PC-3 (cell line): Measurements from ENCODE around the gene AFF2.

Source experiments
- CTCF ChIP-seq: fragments of 300-600 bp; sonication (generic); conservative IDR thresholded peaks from 2 replicates; pipeline ENCODE4 v1.5.1; 2017; ENCODE audit warnings: antibody characterized with exemption, low read depth, mild to moderate bottlenecking, low read length
- EZH2 ChIP-seq: fragments of 300-600 bp; sonication (generic); IDR thresholded peaks from one replicate; pipeline ENCODE4 v1.6.1; 2017; ENCODE audit warnings: antibody characterized with exemption, mild to moderate bottlenecking, low read length; ENCODE audit not compliant: unreplicated experiment

- no peak for TF ChIP-seq CTCF
- no peak for TF ChIP-seq EZH2
These were observed 16.8 kb downstream of the AFF2 start for GRCh38 chrX:148517176-148517575.
